ENCODE measurements around the gene CERT1. TPM values are rescaled to one million over a fixed set of nuclear protein-coding genes. Genes with fewer than 3 reads are reported as not detected.

Gene CERT1
- polyA plus RNA-seq, 1 experiment, result 4.5 TPM

DNA sequence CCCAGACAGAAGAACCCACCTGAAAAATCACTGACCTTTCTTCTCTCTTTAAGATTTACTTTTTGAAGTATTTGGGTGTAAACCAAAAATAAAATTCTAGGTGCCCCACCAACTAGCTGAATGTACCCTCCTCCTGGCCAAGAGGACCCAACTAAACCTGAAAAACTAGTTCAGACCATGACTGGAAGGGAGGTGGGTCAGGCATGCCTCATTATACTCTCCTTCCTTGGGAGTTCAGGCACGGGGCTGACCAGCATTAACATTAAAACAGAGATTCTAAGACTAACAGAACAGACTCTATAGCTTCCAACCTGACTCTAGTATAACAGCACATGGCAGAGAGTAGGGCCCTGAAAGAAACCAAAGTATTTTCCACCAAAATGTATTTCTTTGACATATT, 61.4 kb downstream of the CERT1 start:
- Histone ChIP-seq H3K4me3 (ENCODE audit: low read depth, low read length) (no peak overlapping the region), H3K27me3 (ENCODE audit: control insufficient read depth, insufficient read depth, low read length) (no peaks in the 10 kb centered on the region), H3K36me3 (ENCODE audit: control insufficient read depth, insufficient read depth, low read length) (no peaks in the 10 kb centered on the region)
- TF ChIP-seq, protein P1, sequence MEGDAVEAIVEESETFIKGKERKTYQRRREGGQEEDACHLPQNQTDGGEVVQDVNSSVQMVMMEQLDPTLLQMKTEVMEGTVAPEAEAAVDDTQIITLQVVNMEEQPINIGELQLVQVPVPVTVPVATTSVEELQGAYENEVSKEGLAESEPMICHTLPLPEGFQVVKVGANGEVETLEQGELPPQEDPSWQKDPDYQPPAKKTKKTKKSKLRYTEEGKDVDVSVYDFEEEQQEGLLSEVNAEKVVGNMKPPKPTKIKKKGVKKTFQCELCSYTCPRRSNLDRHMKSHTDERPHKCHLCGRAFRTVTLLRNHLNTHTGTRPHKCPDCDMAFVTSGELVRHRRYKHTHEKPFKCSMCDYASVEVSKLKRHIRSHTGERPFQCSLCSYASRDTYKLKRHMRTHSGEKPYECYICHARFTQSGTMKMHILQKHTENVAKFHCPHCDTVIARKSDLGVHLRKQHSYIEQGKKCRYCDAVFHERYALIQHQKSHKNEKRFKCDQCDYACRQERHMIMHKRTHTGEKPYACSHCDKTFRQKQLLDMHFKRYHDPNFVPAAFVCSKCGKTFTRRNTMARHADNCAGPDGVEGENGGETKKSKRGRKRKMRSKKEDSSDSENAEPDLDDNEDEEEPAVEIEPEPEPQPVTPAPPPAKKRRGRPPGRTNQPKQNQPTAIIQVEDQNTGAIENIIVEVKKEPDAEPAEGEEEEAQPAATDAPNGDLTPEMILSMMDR (IDR thresholded peaks at IDR 0.05; ENCODE audit: insufficient read depth, low read depth, low read length), result no peak
- no peak for DNase-seq (ENCODE audit: low read depth)
- ChIA-PET POLR2A (no interaction called here), CTCF (no interaction called here)

DNA sequence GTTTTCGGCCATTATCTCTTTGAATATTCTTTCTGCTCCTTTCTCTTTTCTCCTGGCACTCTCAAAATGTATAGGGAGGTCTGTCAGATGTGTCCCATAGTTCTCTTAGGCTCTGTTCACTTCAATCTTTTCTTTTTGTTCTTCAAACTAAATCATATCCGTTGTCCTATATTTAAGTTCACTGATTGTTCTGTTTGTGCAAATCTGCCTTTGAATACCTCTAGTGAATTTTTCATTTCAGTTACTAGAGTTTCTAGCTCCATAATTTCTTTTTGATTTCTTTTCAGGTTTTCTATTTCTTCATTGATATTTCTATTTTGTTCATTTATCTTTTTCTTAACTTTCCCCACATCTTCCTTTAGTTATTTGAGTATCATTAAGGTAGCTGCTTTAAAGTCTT, 65.4 kb downstream of the CERT1 start:
- DNase-seq (ENCODE audit: low read depth), result no peak
- ChIA-PET CTCF (no interaction called here), POLR2A (no interaction called here)
- H3K4me3 ChIP-seq (ENCODE audit: low read depth, low read length), result no peak overlapping the region
- no peaks in the 10 kb centered on the region for H3K36me3 ChIP-seq (ENCODE audit: control insufficient read depth, insufficient read depth, low read length)
- H3K27me3 ChIP-seq (ENCODE audit: control insufficient read depth, insufficient read depth, low read length), result no peaks in the 10 kb centered on the region
- TF ChIP-seq, protein P1 (IDR thresholded peaks at IDR 0.05; ENCODE audit: insufficient read depth, low read depth, low read length), result no peak

DNA sequence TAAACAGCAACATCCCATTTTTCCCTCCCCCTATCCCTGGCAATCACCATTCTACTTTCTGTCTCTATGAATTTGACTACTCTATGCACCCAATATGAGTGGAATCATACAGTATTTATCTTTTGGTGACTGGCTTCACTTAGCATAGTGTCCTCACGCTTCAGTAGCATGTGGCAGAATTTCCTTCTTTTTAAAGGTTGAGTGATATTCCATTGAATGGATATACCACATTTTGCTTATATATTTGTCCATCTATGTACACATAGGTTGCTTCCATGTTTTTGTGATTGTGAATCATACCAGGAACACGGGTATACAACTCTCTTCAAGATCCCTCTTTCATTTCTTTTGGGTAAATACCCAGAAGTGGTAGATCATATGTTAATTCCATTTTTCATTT, 69.9 kb downstream of the CERT1 start:
- Histone ChIP-seq H3K27me3 (ENCODE audit: control insufficient read depth, insufficient read depth, low read length) (no peaks in the 10 kb centered on the region), H3K36me3 (ENCODE audit: control insufficient read depth, insufficient read depth, low read length) (no peaks in the 10 kb centered on the region), H3K4me3 (ENCODE audit: low read depth, low read length) (no peak overlapping the region)
- CTCF ChIA-PET, result no interaction called here
- no peak for DNase-seq (ENCODE audit: low read depth)
- TF ChIP-seq, protein P1 (IDR thresholded peaks at IDR 0.05; ENCODE audit: insufficient read depth, low read depth, low read length), result no peak
- POLR2A ChIA-PET, result no interaction called here

DNA sequence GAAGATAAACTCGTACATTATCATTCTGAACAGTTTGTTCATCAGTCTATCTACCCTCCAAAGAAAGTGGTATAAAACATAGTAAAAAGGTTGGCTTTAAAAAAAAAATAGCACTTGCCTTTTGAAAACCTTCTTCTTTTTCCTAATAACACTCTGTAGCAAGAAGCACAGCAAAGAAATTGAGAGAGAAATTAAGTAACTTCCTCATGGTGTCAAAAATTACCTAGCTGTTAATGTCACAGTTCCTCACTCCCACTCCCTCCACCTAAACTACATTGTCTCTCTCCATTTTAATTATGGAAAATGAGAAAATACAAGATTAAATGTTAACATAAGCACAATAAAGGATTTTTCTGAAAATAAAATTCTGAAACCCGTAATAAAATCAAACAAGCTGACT, 72.2 kb downstream of the CERT1 start:
- H3K36me3 ChIP-seq (ENCODE audit: control insufficient read depth, insufficient read depth, low read length), result no peaks in the 10 kb centered on the region
- ChIA-PET POLR2A (no interaction called here), CTCF (interaction anchor here (0.6 kb wide), 1 partner anchor 70 kb away, joined by 3 read pairs; no protein-coding TSS in a partner anchor)
- DNase-seq (ENCODE audit: low read depth), result no peak
- TF ChIP-seq, protein P1 (IDR thresholded peaks at IDR 0.05; ENCODE audit: insufficient read depth, low read depth, low read length), result no peak
- H3K27me3 ChIP-seq (ENCODE audit: control insufficient read depth, insufficient read depth, low read length), result no peaks in the 10 kb centered on the region
- no peak overlapping the region for H3K4me3 ChIP-seq (ENCODE audit: low read depth, low read length)

DNA sequence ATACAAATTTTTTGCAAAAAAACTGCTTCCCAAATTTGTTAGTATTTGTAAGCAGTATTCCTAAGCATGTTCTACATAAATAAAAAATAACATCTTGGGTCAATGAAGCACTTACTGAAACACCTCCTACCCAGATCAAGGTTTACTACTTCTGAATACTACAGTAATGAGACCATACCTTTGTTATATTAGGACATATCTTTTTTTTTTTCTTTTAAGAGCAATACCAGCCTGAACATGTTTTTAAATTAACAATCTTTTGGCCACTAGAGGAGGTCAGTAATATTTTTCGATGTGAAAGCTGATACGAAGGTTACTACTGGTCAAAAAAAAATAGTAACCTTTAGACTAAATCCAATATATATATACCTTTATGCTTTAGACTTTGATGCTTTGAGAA, 72.7 kb downstream of the CERT1 start:
- no peaks in the 10 kb centered on the region for H3K36me3 ChIP-seq (ENCODE audit: control insufficient read depth, insufficient read depth, low read length)
- DNase-seq (ENCODE audit: low read depth), result no peak
- no peaks in the 10 kb centered on the region for H3K27me3 ChIP-seq (ENCODE audit: control insufficient read depth, insufficient read depth, low read length)
- ChIA-PET POLR2A (no interaction called here), CTCF (interaction anchor here (0.6 kb wide), 1 partner anchor 69 kb away, joined by 3 read pairs; no protein-coding TSS in a partner anchor)
- no peak overlapping the region for H3K4me3 ChIP-seq (ENCODE audit: low read depth, low read length)
- TF ChIP-seq, protein P1 (IDR thresholded peaks at IDR 0.05; ENCODE audit: insufficient read depth, low read depth, low read length), result no peak
